GM12875 (cell line): ENCODE data around the gene HOXD1.

Experiments
- H3K4me3 ChIP-seq: one replicate; pipeline ENCODE4 v1.5.1; 2011; ENCODE audit warnings: low read depth, low read length, control low read depth
- TF ChIP-seq, protein P1 (sequence below): IDR thresholded peaks from 2 replicates; pipeline ENCODE4 v1.5.1; 2011; ENCODE audit warnings: low read depth, mild to moderate bottlenecking, control low read depth, inconsistent platforms, low read length, moderate library complexity, borderline replicate concordance; ENCODE audit not compliant: insufficient read depth

Gene HOXD1

DNA sequence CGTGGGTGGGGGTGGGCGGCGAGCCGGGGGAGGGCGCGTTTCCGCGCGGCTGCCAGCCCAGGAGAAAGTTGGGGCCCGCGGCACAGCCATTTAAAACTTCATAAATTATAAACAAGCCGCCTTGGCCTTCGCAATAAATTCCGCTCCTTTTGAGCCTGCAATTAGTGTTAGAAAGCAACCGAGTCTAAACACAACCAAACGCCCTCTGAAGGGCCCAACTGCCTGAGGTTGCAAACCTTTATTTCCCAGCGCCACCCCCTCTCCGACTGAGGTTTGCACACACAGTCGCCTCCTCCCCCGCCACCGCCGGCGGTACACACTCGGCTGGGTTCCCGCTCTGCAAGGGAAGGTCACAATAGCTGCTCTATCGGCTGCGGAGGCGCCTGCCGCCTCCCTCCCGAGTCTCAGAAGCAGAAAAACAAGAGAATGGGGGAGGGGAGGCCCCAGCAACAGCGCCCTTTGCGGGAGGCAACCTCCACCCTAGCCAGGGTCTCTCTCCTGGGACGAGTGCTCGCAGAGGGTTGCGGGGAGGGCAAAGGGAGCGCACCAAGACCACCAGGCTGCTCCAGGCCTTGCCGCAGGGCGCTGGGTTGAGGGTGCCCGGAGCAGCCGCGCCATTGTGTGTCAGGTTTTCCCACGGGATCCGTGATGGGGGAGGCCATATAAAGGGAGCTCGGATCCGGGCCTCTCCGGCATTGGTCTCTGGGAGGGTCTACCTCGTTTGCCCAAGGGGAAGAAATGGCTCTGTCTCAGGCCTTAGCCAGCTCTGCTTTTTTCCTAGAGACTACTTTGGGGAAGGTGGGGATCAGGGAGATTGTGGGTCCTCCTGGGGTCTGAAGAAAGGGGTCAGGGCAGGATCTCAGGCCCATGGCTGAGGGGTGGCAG is 13.4 kb upstream of the HOXD1 start:
- TF ChIP-seq, protein P1, sequence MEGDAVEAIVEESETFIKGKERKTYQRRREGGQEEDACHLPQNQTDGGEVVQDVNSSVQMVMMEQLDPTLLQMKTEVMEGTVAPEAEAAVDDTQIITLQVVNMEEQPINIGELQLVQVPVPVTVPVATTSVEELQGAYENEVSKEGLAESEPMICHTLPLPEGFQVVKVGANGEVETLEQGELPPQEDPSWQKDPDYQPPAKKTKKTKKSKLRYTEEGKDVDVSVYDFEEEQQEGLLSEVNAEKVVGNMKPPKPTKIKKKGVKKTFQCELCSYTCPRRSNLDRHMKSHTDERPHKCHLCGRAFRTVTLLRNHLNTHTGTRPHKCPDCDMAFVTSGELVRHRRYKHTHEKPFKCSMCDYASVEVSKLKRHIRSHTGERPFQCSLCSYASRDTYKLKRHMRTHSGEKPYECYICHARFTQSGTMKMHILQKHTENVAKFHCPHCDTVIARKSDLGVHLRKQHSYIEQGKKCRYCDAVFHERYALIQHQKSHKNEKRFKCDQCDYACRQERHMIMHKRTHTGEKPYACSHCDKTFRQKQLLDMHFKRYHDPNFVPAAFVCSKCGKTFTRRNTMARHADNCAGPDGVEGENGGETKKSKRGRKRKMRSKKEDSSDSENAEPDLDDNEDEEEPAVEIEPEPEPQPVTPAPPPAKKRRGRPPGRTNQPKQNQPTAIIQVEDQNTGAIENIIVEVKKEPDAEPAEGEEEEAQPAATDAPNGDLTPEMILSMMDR: no peak

DNA sequence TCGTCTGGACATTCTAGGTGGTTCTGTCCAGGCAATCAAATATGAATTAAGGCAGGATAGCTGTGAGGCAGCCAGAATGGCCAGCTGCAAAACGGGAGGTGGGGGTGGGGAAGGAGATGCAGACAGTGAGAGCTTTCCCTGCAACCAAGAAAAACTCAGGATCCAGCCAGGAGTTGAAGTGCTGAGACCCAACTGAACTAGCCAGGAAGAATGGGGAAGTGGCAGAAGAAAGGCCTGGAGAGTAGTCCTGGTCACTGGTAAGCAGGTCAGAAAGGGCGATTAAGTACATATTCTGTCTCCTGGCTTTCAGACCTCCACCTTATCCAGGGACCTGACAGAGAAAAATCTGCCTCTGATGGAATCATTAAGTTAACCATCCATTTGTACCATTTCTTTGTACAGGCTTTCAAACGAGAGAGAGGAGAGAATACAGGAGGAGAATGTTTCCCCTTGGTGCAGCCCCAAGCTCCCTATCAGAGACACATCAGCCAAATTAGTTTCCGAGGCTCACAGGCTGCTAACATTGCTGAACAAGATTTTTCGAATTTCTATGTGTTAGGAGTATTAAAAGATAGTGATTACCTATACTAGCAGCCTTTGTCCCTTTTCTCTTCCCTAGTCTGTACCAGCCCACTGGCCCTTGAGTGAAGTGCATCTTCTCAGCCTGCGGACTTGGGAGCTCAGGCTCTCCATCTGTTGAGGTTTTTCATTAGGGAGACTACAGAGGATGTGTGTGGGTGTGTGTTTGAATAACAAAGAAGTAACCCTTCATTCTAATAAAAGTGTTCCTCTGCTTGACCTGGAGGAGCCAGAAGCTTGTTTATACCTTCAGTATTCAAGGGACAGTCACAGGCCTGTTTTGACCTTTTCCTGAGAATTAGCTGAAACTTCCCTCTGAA is 12.5 kb upstream of the HOXD1 start:
- no peak overlapping the region for H3K4me3 ChIP-seq
- TF ChIP-seq, protein P1: no peak

More for the DNA sequence above, 13.4 kb upstream of the HOXD1 start:
- no peak overlapping the region for H3K4me3 ChIP-seq

- H3K4me3 ChIP-seq: no peak overlapping the region
- TF ChIP-seq, protein P1: no peak
Observed at GRCh38 chr2:176177580-176178037, 10.9 kb upstream of the HOXD1 start.

DNA sequence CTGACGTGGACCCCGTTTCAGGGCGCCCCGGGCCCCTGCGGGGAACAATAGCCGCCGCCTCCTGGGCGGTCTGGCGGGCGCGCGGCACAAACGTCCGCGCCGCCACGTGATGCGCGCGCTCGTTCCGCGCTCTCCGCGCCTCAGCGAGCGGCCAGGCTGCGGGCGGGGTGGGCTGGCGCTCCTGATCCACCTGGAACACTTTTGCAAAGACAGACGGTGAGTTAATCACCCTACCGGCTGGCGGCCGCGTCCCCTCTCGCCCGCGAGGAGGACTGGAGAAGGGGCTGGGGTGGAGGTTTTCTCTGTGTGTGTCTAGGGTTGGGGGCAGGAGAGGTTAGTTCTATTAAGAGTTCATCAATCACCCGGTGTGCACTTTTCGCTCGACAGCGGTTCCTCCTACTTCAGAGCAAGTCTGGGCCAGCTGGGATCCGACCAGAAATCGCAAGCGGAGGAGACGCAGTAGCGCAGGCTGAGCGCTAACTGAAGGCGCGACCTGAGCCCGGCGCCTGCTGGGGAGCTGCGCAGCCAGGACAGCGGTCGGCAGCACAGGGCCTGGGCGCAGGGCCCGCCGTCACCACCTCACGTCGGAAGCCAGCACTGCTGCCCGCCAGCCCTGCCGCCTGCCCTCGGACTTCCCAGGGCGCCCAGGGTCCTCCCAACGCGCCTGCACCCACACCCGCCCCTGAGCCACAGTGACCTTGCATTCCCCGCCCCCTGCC is 10.3 kb upstream of the HOXD1 start:
- TF ChIP-seq, protein P1: no peak
- H3K4me3 ChIP-seq: no peak overlapping the region

GRCh38 chr2:176178757-176179295 is 9.6 kb upstream of the HOXD1 start:
- TF ChIP-seq, protein P1: no peak
- H3K4me3 ChIP-seq: no peak overlapping the region

DNA sequence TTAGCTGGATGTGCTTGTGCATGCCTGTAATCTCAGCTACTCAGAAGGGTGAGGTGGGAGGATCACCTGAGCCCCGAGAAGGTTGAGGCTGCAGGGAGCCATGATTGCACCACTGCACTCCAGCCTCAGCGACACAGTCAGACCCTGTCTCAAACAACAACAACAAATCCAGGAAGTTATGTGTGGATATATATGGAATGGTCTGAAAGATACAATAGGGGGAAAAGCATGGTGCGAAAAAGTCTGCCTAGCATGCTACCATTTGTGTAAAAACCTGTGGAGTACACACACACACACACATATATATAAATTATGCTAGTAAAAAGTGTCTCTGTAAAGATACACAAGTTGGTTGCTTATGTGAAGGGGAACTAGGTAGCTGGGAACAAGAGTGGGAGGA is 6.9 kb upstream of the HOXD1 start:
- no peak overlapping the region for H3K4me3 ChIP-seq
- TF ChIP-seq, protein P1: no peak
